SU-DHL-6 (cell line): ENCODE results near the gene COQ5.

Experiments used
- H2AFZ ChIP-seq: fragments of 200-600 bp; sonication (generic); 2 replicates; pipeline ENCODE4 v1.6.1; 2014; ENCODE audit warnings: low read depth, mild to moderate bottlenecking, moderate library complexity, mixed read lengths, antibody characterized with exemption, low read length; ENCODE audit not compliant: severe bottlenecking
- H3F3A ChIP-seq: fragments of 200-600 bp; shearing (Covaris generic); 2 replicates; pipeline ENCODE4 v1.6.0; 2016; ENCODE audit warnings: antibody characterized with exemption, mild to moderate bottlenecking; ENCODE audit not compliant: insufficient read depth
- H3K27ac ChIP-seq: fragments of 200-600 bp; sonication (generic); 2 replicates; pipeline ENCODE4 v1.5.1; 2016; ENCODE audit warnings: low read depth, mild to moderate bottlenecking, low read length, moderate library complexity, mixed read lengths
- H3K27me3 ChIP-seq: fragments of 200-600 bp; sonication (generic), shearing (Covaris generic); 2 replicates; pipeline ENCODE4 v1.6.0; 2014; ENCODE audit warnings: mild to moderate bottlenecking, low read length
- H3K36me3 ChIP-seq: fragments of 200-600 bp; sonication (generic); 2 replicates; pipeline ENCODE4 v1.6.1; 2014; ENCODE audit warnings: mild to moderate bottlenecking, low read length, mixed read lengths
- H3K4me2 ChIP-seq: fragments of 300-600, 200-600 bp; shearing (Covaris generic), sonication (generic); 2 replicates; pipeline ENCODE4 v1.6.0; 2014; ENCODE audit warnings: low read length, low read depth, mild to moderate bottlenecking; ENCODE audit not compliant: poor library complexity, severe bottlenecking
- H3K4me3 ChIP-seq: fragments of 200-600 bp; sonication (generic); 2 replicates; pipeline ENCODE4 v1.5.1; 2014; ENCODE audit warnings: antibody characterized with exemption, low read length, mild to moderate bottlenecking, mixed read lengths; ENCODE audit not compliant: insufficient read depth, poor library complexity, severe bottlenecking
- H3K79me2 ChIP-seq: fragments of 200-600 bp; sonication (generic); 2 replicates; pipeline ENCODE4 v1.6.1; 2014; ENCODE audit warnings: mild to moderate bottlenecking, low read length, moderate library complexity; ENCODE audit not compliant: insufficient read depth
- H3K9ac ChIP-seq: fragments of 200-600 bp; sonication (generic); 2 replicates; pipeline ENCODE4 v1.7.0; 2014; ENCODE audit warnings: mild to moderate bottlenecking, low read length
- H3K9me2 ChIP-seq: fragments of 200-600 bp; sonication (generic); replicated peaks from 2 replicates; pipeline ENCODE4 v1.6.1; 2014; ENCODE audit warnings: low read length; ENCODE audit not compliant: insufficient read depth
- H3K9me3 ChIP-seq: fragments of 200-600 bp; sonication (generic); 2 replicates; pipeline ENCODE4 v1.6.1; 2014; ENCODE audit warnings: low read length, mixed read lengths; ENCODE audit not compliant: insufficient read depth
- H4K20me1 ChIP-seq: fragments of 200-600 bp; sonication (generic); 2 replicates; pipeline ENCODE4 v1.6.1; 2014; ENCODE audit warnings: low read depth, mild to moderate bottlenecking, antibody characterized with exemption, low read length, moderate library complexity, mixed read lengths
- CTCF ChIP-seq: fragments of 200-600 bp; sonication (generic); IDR thresholded peaks from one replicate; pipeline ENCODE4 v1.5.1; 2017; ENCODE audit warnings: antibody characterized with exemption, mild to moderate bottlenecking, low read length, moderate library complexity; ENCODE audit not compliant: insufficient read depth, poor library complexity, severe bottlenecking
- EZH2phosphoT487 ChIP-seq: fragments of 200-600 bp; sonication (generic), shearing (Covaris generic); conservative IDR thresholded peaks from 2 replicates; pipeline ENCODE4 v1.6.1; 2018; ENCODE audit warnings: mild to moderate bottlenecking, antibody characterized with exemption, low read length, moderate library complexity, mixed read lengths

COQ5 gene

GRCh38 chr12:120557589-120557988 is 28.6 kb upstream of the COQ5 start:
- TF ChIP-seq CTCF = no peak
- no peak for TF ChIP-seq EZH2phosphoT487
- Histone ChIP-seq H3K27ac (no peak overlapping the region), H3K9ac (no peak overlapping the region), H3K36me3 (peaks cover 29% of the 10 kb centered on the region; the same call in 1 of the 2 replicates), H3K9me2 (no peaks in the 10 kb centered on the region), H3K9me3 (no peaks in the 10 kb centered on the region), H3F3A (peaks cover 5% of the 10 kb centered on the region; the same call in 1 of the 2 replicates), H3K4me3 (no peak overlapping the region), H4K20me1 (no peaks in the 10 kb centered on the region), H2AFZ (no peak overlapping the region), H3K79me2 (no peaks in the 10 kb centered on the region), H3K4me2 (no peak overlapping the region), H3K27me3 (no peaks in the 10 kb centered on the region)

- Histone ChIP-seq H3K36me3 (peaks cover 29% of the 10 kb centered on the region; the same call in 1 of the 2 replicates), H3K27ac (no peak overlapping the region), H3K27me3 (no peaks in the 10 kb centered on the region), H3K9me2 (no peaks in the 10 kb centered on the region), H3K79me2 (peaks cover 9% of the 10 kb centered on the region; the same call in 1 of the 2 replicates), H3K9ac (no peak overlapping the region), H3F3A (peaks cover 5% of the 10 kb centered on the region; the same call in 1 of the 2 replicates), H3K9me3 (no peaks in the 10 kb centered on the region), H3K4me2 (no peak overlapping the region), H4K20me1 (no peaks in the 10 kb centered on the region), H2AFZ (no peak overlapping the region), H3K4me3 (no peak overlapping the region)
- no peak for TF ChIP-seq EZH2phosphoT487
- no peak for TF ChIP-seq CTCF
These were observed 25.7 kb upstream of the COQ5 start for GRCh38 chr12:120554678-120555077.

- Histone ChIP-seq H3K79me2 (peaks cover 76% of the 10 kb centered on the region), H3K27ac (no peak overlapping the region), H4K20me1 (peaks cover 11% of the 10 kb centered on the region), H3K9me3 (no peaks in the 10 kb centered on the region), H3K27me3 (no peaks in the 10 kb centered on the region), H2AFZ (no peak overlapping the region), H3K36me3 (peaks cover 13% of the 10 kb centered on the region; the same call in 1 of the 2 replicates), H3K4me2 (no peak overlapping the region), H3F3A (no peaks in the 10 kb centered on the region), H3K4me3 (no peak overlapping the region), H3K9me2 (no peaks in the 10 kb centered on the region), H3K9ac (no peak overlapping the region)
- TF ChIP-seq CTCF = no peak
- TF ChIP-seq EZH2phosphoT487 = no peak
These were observed 17.1 kb upstream of the COQ5 start for GRCh38 chr12:120546050-120546386.
